HFF-Myc (cell line): ENCODE results near the gene CPNE4.

Experiments
- DNase-seq: peaks from one replicate; pipeline ENCODE4 v3.0.0-alpha.2; 2011; ENCODE audit warnings: low read depth; ENCODE audit errors: extremely low read depth
- H3K4me3 ChIP-seq: replicated peaks from 2 replicates; pipeline ENCODE4 v1.5.1; 2011; ENCODE audit warnings: low read depth, mild to moderate bottlenecking, control low read depth, low read length
- CTCF ChIP-seq: IDR thresholded peaks from 2 replicates; pipeline ENCODE4 v1.5.1; 2012; ENCODE audit warnings: mild to moderate bottlenecking, low read depth, low read length, control low read depth; ENCODE audit errors: missing control alignments

CPNE4 gene

GRCh38 chr3:131796111-131796510, 238.7 kb downstream of the CPNE4 start:
- no peak for DNase-seq
- H3K4me3 ChIP-seq, result no peak overlapping the region
- TF ChIP-seq CTCF, result no peak

GRCh38 chr3:131795390-131796090, 239.3 kb downstream of the CPNE4 start:
- no peak for DNase-seq

GRCh38 chr3:131794766-131795388, 239.9 kb downstream of the CPNE4 start:
- DNase-seq, result peak; percentile 25
- TF ChIP-seq CTCF, result peak; percentile 75
- no peak overlapping the region for H3K4me3 ChIP-seq

More at GRCh38 chr3:131795390-131796090, 239.3 kb downstream of the CPNE4 start:
- H3K4me3 ChIP-seq, result no peak overlapping the region
- no peak for TF ChIP-seq CTCF

- TF ChIP-seq CTCF, result no peak
- no peak overlapping the region for H3K4me3 ChIP-seq
- no peak for DNase-seq
Measured at GRCh38 chr3:131793870-131794269, 240.9 kb downstream of the CPNE4 start.

GRCh38 chr3:131789188-131789587, 245.6 kb downstream of the CPNE4 start:
- DNase-seq, result no peak
- no peak for TF ChIP-seq CTCF
- H3K4me3 ChIP-seq, result no peak overlapping the region

GRCh38 chr3:131786386-131786785, 248.4 kb downstream of the CPNE4 start:
- no peak for DNase-seq
- no peak overlapping the region for H3K4me3 ChIP-seq
- no peak for TF ChIP-seq CTCF

GRCh38 chr3:131782751-131783150, 252.1 kb downstream of the CPNE4 start:
- DNase-seq, result no peak
- no peak for TF ChIP-seq CTCF
- no peak overlapping the region for H3K4me3 ChIP-seq
